Choroid plexus epithelial cell (primary cell): ENCODE results near the gene PTRHD1.

Experiments used
- DNase-seq: peaks from one replicate; pipeline ENCODE4 v3.0.0-alpha.2; 2010; ENCODE audit warnings: low read depth
- H3K4me3 ChIP-seq: 2 replicates; pipeline ENCODE4 v1.5.1; 2011; ENCODE audit warnings: low read depth, mild to moderate bottlenecking, control low read depth, low read length, moderate library complexity
- CTCF ChIP-seq: conservative IDR thresholded peaks from 2 replicates; pipeline ENCODE4 v1.5.1; 2011; ENCODE audit warnings: low read depth, mild to moderate bottlenecking, control low read depth, inconsistent platforms, low read length, moderate library complexity

PTRHD1 gene

GRCh38 chr2:24832931-24833701 lies 39.9 kb upstream of the PTRHD1 start:
- peak; percentile 39 for DNase-seq
- TF ChIP-seq CTCF: no peak
- H3K4me3 ChIP-seq: no peak overlapping the region

GRCh38 chr2:24832521-24832920 lies 39.3 kb upstream of the PTRHD1 start:
- TF ChIP-seq CTCF: no peak
- H3K4me3 ChIP-seq: no peak overlapping the region
- DNase-seq: no peak

- no peak for TF ChIP-seq CTCF
- no peak overlapping the region for H3K4me3 ChIP-seq
- DNase-seq: no peak
These were observed 38.9 kb upstream of the PTRHD1 start for GRCh38 chr2:24832073-24832461.

GRCh38 chr2:24831221-24832072 lies 38.3 kb upstream of the PTRHD1 start:
- no peak overlapping the region for H3K4me3 ChIP-seq
- no peak for DNase-seq
- TF ChIP-seq CTCF: no peak

- TF ChIP-seq CTCF: no peak
- H3K4me3 ChIP-seq: no peak overlapping the region
These were observed 37.6 kb upstream of the PTRHD1 start for GRCh38 chr2:24830786-24831185.

GRCh38 chr2:24830351-24830750 lies 37.2 kb upstream of the PTRHD1 start:
- H3K4me3 ChIP-seq: no peak overlapping the region
- peak; percentile 73 for DNase-seq
- peak; percentile 66 for TF ChIP-seq CTCF

More at GRCh38 chr2:24830786-24831185, 37.6 kb upstream of the PTRHD1 start:
- DNase-seq: no peak
